Activated T-helper 1 cell treated with anti-CD3 and anti-CD28 coated beads, Interleukin-12 subunit alpha, Interleukin-12 subunit beta, Interleukin-2, Interleukin-4 antibody, amounts not matched to agents 30 ng/mL and 10 ng/mL and 1 ng/mL, durations not matched to agents 14 hours and 24 hours and 36 hours (primary cell): ENCODE results near the gene YARS1. TPM values are rescaled to one million over a fixed set of nuclear protein-coding genes. Genes with fewer than 3 reads are reported as not detected.

Experiments used
- DNase-seq: peaks from one replicate; pipeline ENCODE4 v3.0.0; 2021; ENCODE audit warnings: low spot score
- H3K27ac Mint-ChIP-seq: one replicate; pipeline ENCODE4 v1.8.0; 2021; ENCODE audit warnings: mild to moderate bottlenecking, mixed read lengths
- H3K27me3 Mint-ChIP-seq: one replicate; pipeline ENCODE4 v1.8.0; 2022; ENCODE audit warnings: mild to moderate bottlenecking, moderate library complexity, mixed read lengths; ENCODE audit not compliant: insufficient read depth
- H3K36me3 Mint-ChIP-seq: one replicate; pipeline ENCODE4 v1.8.0; 2021; ENCODE audit warnings: low read depth, mixed read lengths
- H3K4me1 Mint-ChIP-seq: one replicate; pipeline ENCODE4 v1.8.0; 2021; ENCODE audit warnings: low read depth, mixed read lengths
- H3K4me3 Mint-ChIP-seq: one replicate; pipeline ENCODE4 v1.8.0; 2021; ENCODE audit warnings: mild to moderate bottlenecking, moderate library complexity, mixed read lengths
- H3K9me3 Mint-ChIP-seq: one replicate; pipeline ENCODE4 v1.8.0; 2021; ENCODE audit warnings: mixed read lengths
- intact Hi-C: fragments of 100-400 bp; cut with micrococcal nuclease; formaldehyde crosslinking; loops from one replicate; pipeline ENCODE4 v1.15.1; 2024
- total RNA-seq: library from RNA; stranded (reverse); gene quantifications from 2 replicates; pipeline ENCODE4 v1.2.3, GENCODE V29; 2022

YARS1 gene
- total RNA-seq, 1 donor from 2014 or later: 205 TPM

DNA sequence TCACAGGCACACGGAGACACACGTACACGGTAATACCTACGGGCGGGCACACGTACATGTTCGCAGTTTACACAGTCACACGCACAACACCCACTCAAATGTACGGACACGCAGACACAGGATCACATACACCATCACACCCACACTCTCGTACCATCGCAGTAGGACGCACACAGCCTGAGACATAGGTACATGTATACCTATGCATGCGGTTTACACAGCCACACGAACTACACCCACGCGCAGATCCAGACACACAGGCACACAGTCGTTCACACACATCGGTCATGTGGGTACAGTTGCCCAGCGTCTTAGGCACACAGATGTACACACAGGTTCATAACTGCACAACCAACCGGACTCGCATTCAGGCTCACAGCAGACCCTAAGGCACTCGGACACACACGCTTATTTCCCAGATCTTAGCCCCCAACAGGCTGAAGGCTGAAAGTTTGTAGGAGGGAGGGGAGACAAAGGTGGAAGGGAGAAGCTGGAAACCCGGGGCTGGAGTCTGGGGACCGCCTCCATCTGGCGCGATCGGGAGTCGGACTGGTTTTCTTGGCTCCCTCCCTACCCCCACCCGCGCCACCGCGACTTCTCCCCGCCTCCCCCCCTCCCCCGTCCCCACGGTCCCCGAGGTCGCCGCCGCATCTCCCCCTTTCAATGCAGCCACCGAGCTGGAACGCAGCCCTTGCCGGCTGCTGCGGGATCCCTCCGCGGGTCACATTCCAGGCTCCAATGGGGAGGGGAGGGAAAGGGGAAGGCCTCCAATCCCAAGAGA is 62.7 kb downstream of the YARS1 start:
- Mint-ChIP-seq H3K27me3 (peaks cover 43% of the 10 kb centered on the region), H3K36me3 (peaks cover 2% of the 10 kb centered on the region), H3K9me3 (no peaks in the 10 kb centered on the region), H3K4me1 (peaks cover 12% of the 10 kb centered on the region), H3K4me3 (peak overlapping the region; percentile 80), H3K27ac (peak overlapping the region; percentile 59)
- DNase-seq: peak; percentile 21
- intact Hi-C loops: loop anchor here (1.0 to 5.0 kb wide), 2 partner anchors 45 to 63 kb away; partner anchors contain the start of genes S100PBP and YARS1

DNA sequence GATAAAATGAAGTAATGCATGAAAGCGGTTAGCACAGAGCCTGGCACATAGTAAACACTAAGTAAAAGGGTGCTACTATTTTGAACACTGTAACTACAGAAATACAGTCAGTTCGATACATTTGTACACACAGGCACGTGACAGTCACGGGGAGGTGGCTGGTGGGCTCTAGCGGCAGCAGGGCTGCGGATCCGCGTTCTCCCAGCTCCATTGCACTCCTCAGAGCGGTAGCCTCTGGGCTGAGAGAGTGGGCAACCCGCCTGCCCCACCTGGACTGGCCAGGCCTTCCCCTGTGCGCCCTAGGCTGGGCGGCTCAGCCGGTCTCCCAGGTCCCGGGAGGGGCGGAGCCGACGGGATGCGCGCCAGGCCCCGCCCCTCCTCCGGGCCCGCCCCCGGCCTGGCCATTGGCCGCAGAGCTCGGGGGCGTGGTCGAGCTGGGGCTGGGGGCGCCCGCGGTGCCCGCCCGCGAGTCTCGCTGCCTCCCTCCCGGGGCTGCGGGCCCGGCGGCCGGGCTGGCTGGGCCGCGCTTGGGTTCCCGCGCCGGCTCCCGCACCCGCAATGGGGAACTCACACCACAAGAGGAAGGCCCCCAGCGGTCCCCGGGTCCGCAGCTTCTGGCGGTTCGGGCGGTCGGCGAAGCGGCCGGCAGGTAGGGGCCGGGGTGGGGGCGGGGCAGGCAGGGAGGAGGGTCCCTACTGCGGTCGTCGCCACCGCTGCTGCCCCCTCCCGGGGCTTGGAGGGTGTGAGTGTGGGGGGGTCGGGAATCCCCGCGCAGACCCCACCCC is 63.4 kb downstream of the YARS1 start:
- peaks cover 11% of the 10 kb centered on the region for H3K4me1 Mint-ChIP-seq
- H3K27me3 Mint-ChIP-seq: peaks cover 46% of the 10 kb centered on the region
- intact Hi-C loops: loop anchor here (1.0 to 5.0 kb wide), 4 partner anchors 41 to 327 kb away; partner anchors contain the start of genes AZIN2, S100PBP and YARS1
- H3K27ac Mint-ChIP-seq: peak overlapping the region; percentile 59
- peaks cover 2% of the 10 kb centered on the region for H3K36me3 Mint-ChIP-seq
- H3K4me3 Mint-ChIP-seq: peak overlapping the region; percentile 80
- H3K9me3 Mint-ChIP-seq: no peaks in the 10 kb centered on the region
- peak; percentile 66 for DNase-seq

DNA sequence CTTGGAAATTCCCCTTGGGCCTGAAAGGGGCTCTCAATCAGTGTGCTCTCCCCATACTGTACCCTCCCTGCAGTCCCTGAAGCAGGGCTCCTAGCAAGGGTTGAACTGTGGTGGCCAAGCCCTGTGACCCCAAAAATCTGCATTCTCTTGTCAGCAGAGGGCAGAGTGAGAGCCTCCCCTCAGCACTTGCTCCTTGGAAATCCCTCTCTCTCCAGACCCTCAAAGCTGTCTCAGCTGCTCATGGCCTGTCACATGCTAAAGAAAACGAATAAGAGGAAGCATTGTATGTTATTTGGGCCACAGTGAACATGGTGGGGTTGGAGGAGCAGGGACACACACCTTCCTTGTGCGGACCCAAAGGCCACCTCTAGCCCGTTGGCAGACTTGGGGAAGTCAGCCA is 67.4 kb downstream of the YARS1 start:
- Mint-ChIP-seq H3K27me3 (peaks cover 19% of the 10 kb centered on the region), H3K9me3 (no peaks in the 10 kb centered on the region), H3K36me3 (peaks cover 2% of the 10 kb centered on the region), H3K4me1 (peaks cover 11% of the 10 kb centered on the region), H3K27ac (no peak overlapping the region), H3K4me3 (no peak overlapping the region)
- intact Hi-C loops: loop anchor here (5.0 kb wide), 1 partner anchor 68 kb away; the partner anchor contains the start of genes S100PBP and YARS1
- DNase-seq: no peak

DNA sequence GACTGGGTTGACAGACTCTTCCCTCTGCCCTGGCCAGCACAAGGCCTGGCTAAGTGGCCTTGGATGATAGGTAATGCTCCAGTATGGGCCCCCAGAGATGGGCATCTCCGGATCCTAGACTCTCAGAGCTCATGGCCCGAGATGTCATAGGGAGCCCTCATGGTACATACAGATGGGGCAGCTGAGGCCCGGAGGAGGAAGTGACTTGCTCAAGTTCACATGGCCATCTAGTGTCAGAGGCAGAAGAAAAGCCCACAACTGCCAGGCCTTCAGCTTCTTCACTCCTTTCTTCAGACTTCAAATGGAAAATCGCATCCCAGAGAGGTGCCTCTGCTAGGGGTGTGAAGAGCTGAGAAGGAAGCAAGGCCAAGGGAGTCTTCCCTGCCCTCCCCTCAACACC is 67.8 kb downstream of the YARS1 start:
- peaks cover 8% of the 10 kb centered on the region for H3K4me1 Mint-ChIP-seq
- DNase-seq: no peak
- H3K4me3 Mint-ChIP-seq: no peak overlapping the region
- no peaks in the 10 kb centered on the region for H3K9me3 Mint-ChIP-seq
- H3K27me3 Mint-ChIP-seq: peaks cover 20% of the 10 kb centered on the region
- no peak overlapping the region for H3K27ac Mint-ChIP-seq
- intact Hi-C loops: no loop called here
- peaks cover 2% of the 10 kb centered on the region for H3K36me3 Mint-ChIP-seq

GRCh38 chr1:32748926-32749325 is 68.2 kb downstream of the YARS1 start:
- H3K4me1 Mint-ChIP-seq: peaks cover 5% of the 10 kb centered on the region

GRCh38 chr1:32748348-32748747 is 68.8 kb downstream of the YARS1 start:
- Mint-ChIP-seq H3K9me3 (no peaks in the 10 kb centered on the region), H3K27me3 (peaks cover 24% of the 10 kb centered on the region), H3K36me3 (peaks cover 2% of the 10 kb centered on the region), H3K27ac (no peak overlapping the region), H3K4me1 (peaks cover 5% of the 10 kb centered on the region), H3K4me3 (no peak overlapping the region)
- no peak for DNase-seq
- intact Hi-C loops: no loop called here

More at GRCh38 chr1:32748926-32749325, 68.2 kb downstream of the YARS1 start:
- Mint-ChIP-seq H3K9me3 (no peaks in the 10 kb centered on the region), H3K4me3 (no peak overlapping the region), H3K36me3 (peaks cover 2% of the 10 kb centered on the region), H3K27ac (no peak overlapping the region), H3K27me3 (peaks cover 21% of the 10 kb centered on the region)
- DNase-seq: no peak
- intact Hi-C loops: no loop called here

GRCh38 chr1:32746130-32746529 is 71.0 kb downstream of the YARS1 start:
- no peaks in the 10 kb centered on the region for H3K36me3 Mint-ChIP-seq
- no peaks in the 10 kb centered on the region for H3K4me1 Mint-ChIP-seq
- no peaks in the 10 kb centered on the region for H3K9me3 Mint-ChIP-seq
- H3K4me3 Mint-ChIP-seq: no peak overlapping the region
- H3K27ac Mint-ChIP-seq: no peak overlapping the region
- intact Hi-C loops: no loop called here
- peaks cover 34% of the 10 kb centered on the region for H3K27me3 Mint-ChIP-seq
- no peak for DNase-seq

GRCh38 chr1:32744071-32744425 is 73.1 kb downstream of the YARS1 start:
- intact Hi-C loops: no loop called here
- H3K4me1 Mint-ChIP-seq: no peaks in the 10 kb centered on the region
- peaks cover 40% of the 10 kb centered on the region for H3K27me3 Mint-ChIP-seq
- no peaks in the 10 kb centered on the region for H3K9me3 Mint-ChIP-seq
- no peak overlapping the region for H3K27ac Mint-ChIP-seq
- no peaks in the 10 kb centered on the region for H3K36me3 Mint-ChIP-seq
- DNase-seq: no peak
- H3K4me3 Mint-ChIP-seq: no peak overlapping the region

DNA sequence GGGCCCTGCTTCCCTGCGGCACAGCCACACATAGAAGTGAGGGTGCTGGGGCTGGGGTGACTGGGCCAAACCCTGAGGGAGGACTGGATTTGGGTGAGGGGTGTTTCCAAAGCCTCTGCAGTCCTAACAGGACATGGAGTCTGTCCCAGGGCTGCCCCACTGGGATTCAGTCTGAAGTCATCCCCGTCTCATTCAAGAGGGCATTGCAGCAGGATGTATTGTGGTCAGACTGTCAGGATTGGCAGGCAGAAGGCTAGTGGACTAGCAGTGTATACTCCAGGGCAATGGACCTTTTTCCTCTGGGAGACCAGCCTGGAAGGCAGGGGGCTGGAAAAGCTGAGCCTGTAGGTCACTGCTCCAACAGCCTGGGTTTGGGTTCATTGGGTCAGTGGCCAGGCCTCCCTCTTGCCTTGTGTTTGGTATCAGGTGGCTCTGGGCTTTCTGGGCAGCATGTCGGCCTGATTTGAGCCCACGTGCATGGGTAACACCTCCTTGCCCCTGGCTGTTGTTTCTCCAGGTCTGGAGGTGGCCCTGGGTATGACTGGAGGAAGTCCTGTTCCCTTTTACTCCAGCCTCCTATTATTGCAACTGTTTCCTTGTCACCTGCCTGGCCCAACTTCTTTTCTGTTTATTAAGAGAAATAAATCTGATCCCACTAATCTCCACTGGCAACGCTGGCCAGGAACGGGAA is 73.6 kb downstream of the YARS1 start:
- Mint-ChIP-seq H3K36me3 (no peaks in the 10 kb centered on the region), H3K9me3 (no peaks in the 10 kb centered on the region), H3K4me3 (no peak overlapping the region), H3K27ac (no peak overlapping the region), H3K4me1 (no peaks in the 10 kb centered on the region), H3K27me3 (peaks cover 37% of the 10 kb centered on the region)
- intact Hi-C loops: no loop called here
- no peak for DNase-seq

- Mint-ChIP-seq H3K27ac (no peak overlapping the region), H3K9me3 (no peaks in the 10 kb centered on the region), H3K36me3 (no peaks in the 10 kb centered on the region), H3K4me3 (peak overlapping the region; percentile 56), H3K4me1 (no peaks in the 10 kb centered on the region), H3K27me3 (peaks cover 37% of the 10 kb centered on the region)
- intact Hi-C loops: no loop called here
- no peak for DNase-seq
Measured at GRCh38 chr1:32742956-32743355, 74.2 kb downstream of the YARS1 start.

DNA sequence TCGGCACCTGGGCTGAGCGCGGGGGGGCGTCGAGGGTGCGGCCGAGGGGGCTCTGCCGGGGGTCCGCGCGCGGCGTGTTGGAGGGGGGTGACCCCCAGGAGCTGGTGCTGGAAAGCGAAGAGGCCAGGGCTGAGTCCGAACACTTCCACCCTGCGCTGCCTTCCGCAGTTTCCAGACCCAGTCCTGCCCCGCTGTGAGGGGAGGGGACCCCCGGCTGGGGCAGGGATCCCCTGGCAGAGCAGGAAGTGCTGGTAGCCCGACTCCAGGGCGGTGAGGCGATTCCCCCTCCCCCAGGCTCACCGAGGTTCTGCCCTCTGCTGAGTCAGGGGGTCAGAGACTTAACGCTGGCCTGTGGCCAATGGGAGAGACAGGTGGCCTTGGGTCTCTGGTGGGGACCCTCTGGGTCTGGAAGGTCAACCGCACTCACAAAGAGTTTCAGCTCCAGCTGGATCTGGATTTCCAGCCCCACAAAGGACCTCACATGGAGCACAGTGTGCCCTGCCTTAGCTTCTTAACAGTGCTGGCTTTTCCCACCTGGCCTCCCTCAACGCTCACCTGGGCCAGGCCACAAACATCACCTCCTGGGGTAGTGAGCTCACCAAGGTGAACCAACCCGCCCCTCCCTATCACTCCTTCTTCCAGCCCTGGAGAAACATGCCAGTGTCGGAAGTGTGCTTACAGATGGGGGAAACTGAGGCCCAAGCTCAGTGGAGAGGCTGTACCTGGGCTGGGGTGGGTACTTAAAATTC is 74.8 kb downstream of the YARS1 start:
- H3K9me3 Mint-ChIP-seq: no peaks in the 10 kb centered on the region
- intact Hi-C loops: no loop called here
- H3K4me1 Mint-ChIP-seq: no peaks in the 10 kb centered on the region
- DNase-seq: no peak
- peaks cover 41% of the 10 kb centered on the region for H3K27me3 Mint-ChIP-seq
- no peak overlapping the region for H3K27ac Mint-ChIP-seq
- H3K4me3 Mint-ChIP-seq: peak overlapping the region; percentile 56
- H3K36me3 Mint-ChIP-seq: no peaks in the 10 kb centered on the region

GRCh38 chr1:32741413-32742198 is 75.6 kb downstream of the YARS1 start:
- Mint-ChIP-seq H3K4me3 (peak overlapping the region; percentile 75), H3K36me3 (no peaks in the 10 kb centered on the region), H3K27me3 (peaks cover 41% of the 10 kb centered on the region), H3K4me1 (no peaks in the 10 kb centered on the region), H3K9me3 (no peaks in the 10 kb centered on the region), H3K27ac (no peak overlapping the region)
- intact Hi-C loops: no loop called here
- DNase-seq: no peak
